Measurements from ENCODE around the gene NEGR1.

The NEGR1 gene

DNA sequence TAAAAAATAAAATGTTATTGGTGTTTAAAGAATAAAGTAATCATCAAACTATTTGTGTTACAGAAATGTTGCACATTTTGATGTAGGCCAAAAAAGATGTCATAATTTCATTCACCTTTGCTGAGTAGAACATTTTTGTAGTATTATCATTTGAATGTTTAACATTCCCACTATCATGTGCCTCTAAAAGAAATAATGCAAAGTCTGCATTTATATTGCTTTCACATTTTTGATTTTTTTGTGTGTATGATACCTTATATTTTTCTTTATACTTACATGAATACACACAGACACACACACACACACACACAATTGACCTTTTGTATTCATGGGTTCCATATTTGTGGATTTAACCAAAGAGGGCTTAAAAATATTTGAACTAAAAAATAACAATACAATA, 657.3 kb downstream of the NEGR1 start:
- no peak for DNase-seq (ENCODE audit: low read depth)

DNA sequence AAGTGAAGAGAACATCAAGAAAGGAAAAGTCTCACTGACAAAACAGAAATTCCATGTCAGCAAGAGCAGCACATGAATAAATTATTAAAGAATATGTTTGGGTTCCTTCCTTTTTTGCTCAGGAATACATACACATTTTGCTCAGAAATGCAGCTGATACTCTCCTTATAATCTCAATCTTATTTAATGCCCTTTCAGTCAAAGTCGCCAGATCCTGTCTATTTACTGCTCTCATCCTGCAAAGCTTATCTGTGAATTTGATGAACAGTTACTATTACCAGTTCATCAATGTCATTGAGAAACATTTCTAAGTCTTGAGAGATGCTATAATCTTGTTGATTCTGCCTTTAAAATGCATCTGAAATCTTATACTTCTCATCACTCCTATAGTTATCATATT, 658.5 kb downstream of the NEGR1 start:
- DNase-seq (ENCODE audit: low read depth): no peak

GRCh38 chr1:71621785-71622184, 660.6 kb downstream of the NEGR1 start:
- DNase-seq (ENCODE audit: low read depth): no peak

- no peak for DNase-seq (ENCODE audit: low read depth)
Measured at GRCh38 chr1:71618766-71619530, 663.4 kb downstream of the NEGR1 start.

DNA sequence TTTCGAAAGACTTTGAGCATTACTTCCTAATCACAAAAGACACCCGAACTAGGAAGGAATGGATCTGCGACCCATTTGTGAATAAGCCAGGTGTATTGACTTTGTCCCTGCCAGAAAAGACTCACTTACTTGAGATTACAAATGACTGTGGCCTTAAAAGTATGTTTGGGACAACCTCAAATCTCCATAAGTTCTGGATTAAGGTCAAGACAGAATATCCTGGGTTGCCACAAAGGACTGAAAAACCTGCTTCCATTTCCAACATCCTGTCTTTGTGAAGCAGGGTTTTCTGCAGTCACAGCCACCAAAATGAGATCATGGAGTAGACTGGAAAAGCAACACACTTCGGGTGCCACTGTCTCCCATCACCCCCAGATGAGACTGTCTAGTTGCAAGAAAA, 664.1 kb downstream of the NEGR1 start:
- DNase-seq (ENCODE audit: low read depth): no peak

DNA sequence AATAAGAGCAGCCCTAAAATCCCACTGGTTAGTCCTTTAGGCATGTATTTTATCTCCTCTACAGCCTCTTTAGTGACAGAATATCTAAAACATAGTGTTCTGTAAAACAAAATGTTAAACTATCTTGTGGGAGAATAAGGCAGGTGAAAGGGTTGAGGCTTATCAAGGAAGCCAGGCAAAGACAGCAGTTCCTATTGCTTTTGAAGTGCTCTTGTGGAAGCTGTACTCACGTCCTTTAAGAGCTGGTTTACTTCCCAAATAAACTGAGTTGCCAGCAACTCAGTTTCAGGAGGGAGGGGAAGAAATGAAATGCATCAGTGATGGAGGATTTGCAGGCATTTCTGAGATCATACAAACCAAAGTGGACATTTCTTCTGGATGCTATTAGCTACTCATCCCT, 671.9 kb downstream of the NEGR1 start:
- DNase-seq (ENCODE audit: low read depth): no peak

- DNase-seq (ENCODE audit: low read depth): no peak
Measured at GRCh38 chr1:71603044-71603776, 679.1 kb downstream of the NEGR1 start.

GRCh38 chr1:71600023-71600422, 682.3 kb downstream of the NEGR1 start:
- no peak for DNase-seq (ENCODE audit: low read depth)

DNA sequence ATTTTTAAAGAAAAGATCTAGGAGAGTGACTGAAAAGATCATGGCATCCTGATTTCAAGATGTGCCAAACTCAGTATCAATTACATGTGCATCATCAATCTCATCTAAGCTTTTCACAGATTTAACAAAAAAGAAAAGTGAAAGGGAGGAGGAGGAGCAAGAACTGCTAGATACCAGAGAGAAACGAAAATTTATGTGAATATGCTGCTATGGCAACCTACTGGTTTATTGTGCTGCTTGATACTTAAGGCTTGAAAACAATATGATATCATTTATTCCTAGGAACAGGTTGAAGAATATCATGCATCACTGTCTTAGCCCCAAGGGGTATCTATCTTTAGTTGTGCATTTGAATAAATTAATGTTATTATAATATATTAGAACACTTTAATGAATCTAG, 683.0 kb downstream of the NEGR1 start:
- no peak for DNase-seq (ENCODE audit: low read depth)

DNA sequence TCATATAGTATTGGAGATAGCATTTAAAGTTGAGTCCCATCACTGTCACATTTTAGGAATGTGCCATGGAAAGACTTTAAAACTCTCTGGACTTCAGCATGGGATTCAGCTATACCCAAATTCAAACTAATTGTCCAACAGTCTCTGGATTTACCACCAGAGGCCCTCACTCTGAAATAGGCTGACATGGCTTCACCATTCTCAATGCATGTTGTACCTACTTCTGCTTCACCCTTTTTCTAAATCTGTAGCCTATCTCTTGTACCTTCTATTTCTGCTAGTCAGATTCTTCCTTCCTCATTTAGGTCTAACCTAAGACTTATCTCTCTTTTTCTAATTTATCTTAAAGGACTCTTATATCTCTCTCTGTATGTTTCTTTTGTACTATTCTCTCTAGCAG, 688.8 kb downstream of the NEGR1 start:
- DNase-seq (ENCODE audit: low read depth): no peak

DNA sequence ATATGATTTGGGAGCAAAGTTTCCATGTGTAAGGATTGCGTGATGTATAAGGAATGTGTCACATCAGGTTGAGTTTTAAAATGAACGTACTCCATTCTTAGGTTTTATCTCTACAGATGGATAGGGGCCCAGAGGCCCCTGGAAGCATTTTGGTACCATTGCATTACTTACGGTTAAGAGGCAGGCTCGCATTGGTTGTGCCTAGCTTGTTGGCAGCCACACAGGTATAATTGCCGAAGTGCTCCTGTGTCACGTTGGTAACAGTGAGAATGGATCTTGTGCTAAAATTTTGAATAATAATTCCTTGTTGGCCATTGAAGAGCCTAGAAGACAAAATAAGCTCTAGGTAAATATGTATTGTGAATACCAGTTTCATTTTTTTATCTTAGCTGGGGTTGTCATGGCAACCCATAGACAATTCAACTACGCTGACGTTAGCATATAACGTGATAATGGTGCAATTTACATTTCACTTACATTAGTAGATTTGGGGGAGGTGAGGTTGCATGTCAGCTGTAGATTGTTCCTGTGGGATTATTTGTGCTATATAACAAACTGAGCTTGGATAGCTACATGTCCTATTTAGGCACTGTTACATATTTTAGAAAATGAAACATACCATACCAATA, 689.6 kb downstream of the NEGR1 start:
- no peak for DNase-seq (ENCODE audit: low read depth)

- no peak for DNase-seq (ENCODE audit: low read depth)
Measured at GRCh38 chr1:71589005-71589404, 693.3 kb downstream of the NEGR1 start.

GRCh38 chr1:71587961-71588360, 694.4 kb downstream of the NEGR1 start:
- no peak for DNase-seq (ENCODE audit: low read depth)

- DNase-seq (ENCODE audit: low read depth): no peak
Measured at GRCh38 chr1:71586030-71586429, 696.3 kb downstream of the NEGR1 start.

DNA sequence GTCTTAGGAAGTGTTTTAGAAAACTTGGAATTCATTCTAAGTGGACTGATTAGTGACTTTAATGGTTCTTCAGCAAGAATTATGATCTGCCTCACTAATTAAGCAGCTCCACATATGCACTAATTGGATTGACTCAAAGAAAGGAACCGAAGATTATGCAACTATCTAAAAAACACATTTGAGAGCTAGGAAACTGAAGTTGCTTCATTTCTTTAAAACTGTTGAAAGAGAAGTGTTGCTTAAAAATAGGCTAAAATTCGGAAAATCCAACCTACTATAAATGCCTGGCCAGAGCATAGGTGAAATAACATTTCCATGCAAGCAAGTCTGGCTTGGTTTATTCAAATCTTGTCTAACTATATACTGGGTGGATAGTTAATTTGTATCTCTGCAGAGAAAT, 698.6 kb downstream of the NEGR1 start:
- DNase-seq (ENCODE audit: low read depth): no peak

DNA sequence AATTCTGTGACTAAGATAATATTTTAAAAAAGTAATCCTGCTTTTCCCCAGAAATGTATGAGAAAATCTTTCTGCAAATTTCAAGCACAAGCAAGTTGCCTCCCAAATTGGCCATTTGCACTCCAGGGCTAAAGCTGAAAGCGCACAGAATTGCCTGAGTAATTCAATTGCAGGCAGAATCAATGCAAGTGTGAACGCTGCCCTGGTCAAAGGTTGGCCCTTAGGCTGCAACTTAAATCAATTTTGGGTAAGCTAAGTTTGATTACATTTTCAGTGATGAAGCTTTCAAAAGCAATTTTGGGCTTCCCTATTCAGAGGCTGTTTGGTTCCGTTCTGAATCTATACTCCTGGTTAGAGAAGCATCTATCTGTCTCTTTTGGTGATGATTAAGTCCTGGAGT, 699.7 kb downstream of the NEGR1 start:
- DNase-seq (ENCODE audit: low read depth): no peak

DNA sequence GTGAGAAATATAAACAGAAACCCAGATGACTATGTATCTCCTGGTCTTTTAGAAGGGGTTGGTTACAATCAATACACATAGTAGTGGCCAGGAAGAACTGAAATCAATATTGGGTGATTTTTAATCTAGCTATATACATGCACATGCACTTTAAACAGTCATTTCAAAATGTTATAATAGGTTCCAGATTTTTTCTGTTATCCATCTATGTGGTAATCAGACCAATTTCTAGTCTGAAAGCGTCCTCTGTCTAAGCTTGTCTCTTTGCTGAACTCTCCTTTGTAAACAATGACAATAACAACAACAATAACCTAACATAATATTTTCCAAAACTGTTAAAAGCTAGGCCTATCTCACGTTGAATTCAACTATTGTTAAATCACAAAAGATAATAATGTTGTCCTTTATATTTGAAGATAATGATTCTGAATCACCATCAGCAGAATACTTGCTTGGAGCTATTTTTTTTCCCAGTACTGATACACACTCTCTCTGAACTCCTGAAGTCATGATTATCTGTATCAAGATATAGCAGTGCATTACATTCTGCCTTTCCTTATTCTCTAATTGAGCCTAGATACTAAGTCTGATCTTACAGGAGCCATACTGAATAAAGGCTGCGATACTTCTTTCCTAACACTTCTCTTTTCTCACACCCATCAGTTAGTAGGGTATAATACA, 704.7 kb downstream of the NEGR1 start:
- no peak for DNase-seq (ENCODE audit: low read depth)

- no peak for DNase-seq (ENCODE audit: low read depth)
Measured at GRCh38 chr1:71572038-71572437, 710.3 kb downstream of the NEGR1 start.

GRCh38 chr1:71566413-71566812, 715.9 kb downstream of the NEGR1 start:
- DNase-seq (ENCODE audit: low read depth): no peak

DNA sequence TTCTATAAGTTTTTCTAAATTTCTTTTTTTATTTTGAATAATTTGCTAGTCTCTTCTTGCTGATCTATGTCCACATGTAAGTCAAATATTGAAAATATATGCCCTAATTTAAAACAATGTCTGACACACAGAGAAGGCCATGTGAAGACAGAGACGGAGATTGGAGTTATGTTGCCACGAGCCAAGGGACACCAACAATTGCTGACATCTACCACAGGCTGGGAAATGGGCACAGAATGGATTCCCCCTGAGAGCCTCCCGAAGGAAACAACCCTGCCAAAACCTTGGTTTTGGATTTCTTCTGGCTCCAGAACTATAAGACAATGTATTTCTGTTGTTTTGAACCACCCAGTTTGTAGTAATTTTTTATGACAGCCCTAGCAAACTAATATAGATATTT, 716.5 kb downstream of the NEGR1 start:
- no peak for DNase-seq (ENCODE audit: low read depth)

- no peak for DNase-seq (ENCODE audit: low read depth)
Measured at GRCh38 chr1:71565262-71565661, 717.1 kb downstream of the NEGR1 start.

DNA sequence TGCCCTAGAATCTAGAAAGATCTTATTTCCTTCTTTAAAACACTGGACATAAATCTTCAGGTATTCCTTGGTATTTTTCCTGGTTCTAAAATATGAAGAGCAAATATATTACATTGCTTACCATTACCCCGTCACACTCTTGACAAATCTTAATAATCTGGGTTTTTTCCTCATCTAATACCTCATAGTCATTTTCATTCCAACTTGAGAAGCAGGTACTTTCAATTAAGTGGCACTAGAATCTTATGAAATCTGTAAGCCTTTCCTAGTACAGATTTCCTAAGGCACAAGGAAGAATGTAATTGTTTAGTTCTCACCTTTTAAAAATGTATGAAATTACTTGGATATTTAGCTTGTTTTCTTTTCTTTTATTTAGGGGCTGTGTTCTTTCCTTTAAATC, 720.0 kb downstream of the NEGR1 start:
- DNase-seq (ENCODE audit: low read depth): no peak

- DNase-seq (ENCODE audit: low read depth): no peak
Measured at GRCh38 chr1:71561729-71562128, 720.6 kb downstream of the NEGR1 start.
